Fibroblast of villous mesenchyme (primary cell): ENCODE data around the gene NFYA. TPM values are rescaled to one million over a fixed set of nuclear protein-coding genes. Genes with fewer than 3 reads are reported as not detected.

Source experiments
- DNase-seq: peaks from one replicate; pipeline ENCODE4 v3.0.0-alpha.2; 2010; ENCODE audit warnings: low read depth
- H3K4me3 ChIP-seq: 2 replicates; pipeline ENCODE4 v1.5.1; 2011; ENCODE audit warnings: low read depth, mild to moderate bottlenecking, low read length
- CTCF ChIP-seq: IDR thresholded peaks from 2 replicates; pipeline ENCODE4 v1.5.1; 2012; ENCODE audit warnings: low read depth, mild to moderate bottlenecking, low read length; ENCODE audit not compliant: insufficient read depth
- total RNA-seq: library from RNA; depleted of rRNA; stranded (reverse); fragments of >200 nt; gene quantifications from 2 replicates; pipeline ENCODE4 v1.2.3, GENCODE V29; 2012

Gene NFYA
- total RNA-seq, result 7.7 and 10.4 TPM in 2 replicates

GRCh38 chr6:41072836-41073202, at the start of gene NFYA:
NFYA (plus strand) TSS chr6:41072974; CDS start chr6:41079090, 6,116 bp downstream.
- DNase-seq, result peak; percentile 100
- H3K4me3 ChIP-seq, result peak within 1 kb of the TSS; percentile 88
- TF ChIP-seq CTCF, result no peak

GRCh38 chr6:41023114-41023513, 49.7 kb upstream of the NFYA start:
- DNase-seq, result no peak

DNA sequence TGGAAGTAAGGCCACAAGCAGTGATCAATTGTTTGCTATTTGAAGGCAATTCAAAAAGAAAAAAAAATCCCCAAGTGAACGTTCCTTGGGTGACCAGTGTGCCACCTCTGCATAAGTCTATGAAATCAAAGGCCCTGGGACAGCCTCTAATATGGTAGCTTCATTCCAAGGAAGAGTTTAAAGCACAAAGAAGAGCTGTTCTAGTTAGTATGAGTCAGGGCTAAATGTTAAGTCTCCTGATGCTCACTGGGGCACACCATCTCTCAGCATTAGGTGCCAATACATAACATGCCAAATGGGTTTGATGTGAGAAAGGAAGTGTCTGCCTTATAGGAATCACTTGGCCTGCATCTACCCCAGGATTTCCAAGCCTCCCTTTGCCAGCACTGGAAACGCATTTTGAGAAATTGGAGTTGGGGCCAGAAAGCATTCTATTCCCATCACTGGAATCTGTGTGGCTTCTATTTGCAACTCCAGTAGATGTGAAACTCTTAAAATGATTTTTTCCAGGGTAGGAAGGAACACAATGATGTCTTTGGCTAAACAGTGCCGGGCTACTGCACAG, 46.7 kb upstream of the NFYA start:
- TF ChIP-seq CTCF, result no peak
- no peak for DNase-seq
- H3K4me3 ChIP-seq, result no peak overlapping the region

More at GRCh38 chr6:41023114-41023513, 49.7 kb upstream of the NFYA start:
- H3K4me3 ChIP-seq, result no peak overlapping the region
- no peak for TF ChIP-seq CTCF

DNA sequence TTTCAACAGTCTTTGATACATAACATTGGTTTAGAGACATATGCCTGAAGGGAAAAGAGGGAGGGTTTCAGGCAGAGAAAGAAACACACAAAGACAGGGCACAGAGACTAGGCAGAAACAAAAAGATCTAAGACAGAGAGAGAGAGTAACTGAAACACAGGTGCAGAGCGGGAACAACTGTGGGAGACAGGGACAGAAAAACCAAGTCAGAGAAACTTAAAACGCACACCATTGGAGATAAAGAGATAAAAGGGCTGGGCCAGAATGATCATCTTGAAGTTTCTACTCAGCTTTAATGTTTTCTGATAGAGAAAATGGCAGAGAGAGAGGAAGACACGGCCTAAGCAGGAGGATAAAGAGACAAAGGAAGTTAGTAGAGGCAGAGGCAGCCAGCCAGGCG, 45.5 kb upstream of the NFYA start:
- no peak for DNase-seq
- peak overlapping the region; percentile 53 for H3K4me3 ChIP-seq
- TF ChIP-seq CTCF, result no peak

DNA sequence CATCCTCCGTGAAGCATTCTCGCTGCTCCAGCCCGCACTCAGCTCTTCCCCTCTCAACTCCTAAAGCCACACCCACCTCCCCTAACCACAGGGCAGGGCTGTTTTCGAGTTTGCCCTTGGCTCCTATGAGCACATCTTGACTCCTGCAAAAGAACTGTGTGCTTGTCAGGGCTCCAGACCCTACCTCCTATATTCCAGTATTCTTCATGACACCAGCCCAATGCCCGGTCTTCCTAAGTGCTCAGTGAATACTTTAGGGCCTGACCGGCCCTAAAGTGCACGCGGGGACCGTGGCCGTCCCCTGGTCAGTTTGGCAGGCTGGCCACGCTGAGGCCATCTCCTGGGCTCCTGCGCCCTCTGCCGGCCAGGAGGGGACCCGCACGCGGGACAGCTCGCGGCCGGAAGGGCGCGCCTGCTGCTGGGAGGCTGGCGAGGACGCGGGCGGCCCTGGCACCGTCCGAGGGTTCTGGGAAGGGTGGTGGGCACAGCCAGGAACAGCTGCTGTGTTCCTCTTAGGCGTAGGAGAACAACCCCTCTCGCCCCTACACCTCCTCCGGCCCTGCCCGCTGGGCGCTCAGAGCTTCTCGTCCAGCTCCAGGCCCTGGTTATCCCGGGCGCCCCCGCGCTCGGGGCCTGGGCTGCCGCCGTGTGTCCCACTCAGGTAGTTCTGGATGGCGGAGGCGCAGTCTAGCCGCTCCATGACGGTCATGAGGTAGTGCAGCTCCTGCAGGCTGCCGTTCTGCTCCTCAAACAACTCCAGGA, 44.8 kb upstream of the NFYA start:
- peak overlapping the region; percentile 53 for H3K4me3 ChIP-seq
- peak; percentile 97 for TF ChIP-seq CTCF
- peak; percentile 57 for DNase-seq

DNA sequence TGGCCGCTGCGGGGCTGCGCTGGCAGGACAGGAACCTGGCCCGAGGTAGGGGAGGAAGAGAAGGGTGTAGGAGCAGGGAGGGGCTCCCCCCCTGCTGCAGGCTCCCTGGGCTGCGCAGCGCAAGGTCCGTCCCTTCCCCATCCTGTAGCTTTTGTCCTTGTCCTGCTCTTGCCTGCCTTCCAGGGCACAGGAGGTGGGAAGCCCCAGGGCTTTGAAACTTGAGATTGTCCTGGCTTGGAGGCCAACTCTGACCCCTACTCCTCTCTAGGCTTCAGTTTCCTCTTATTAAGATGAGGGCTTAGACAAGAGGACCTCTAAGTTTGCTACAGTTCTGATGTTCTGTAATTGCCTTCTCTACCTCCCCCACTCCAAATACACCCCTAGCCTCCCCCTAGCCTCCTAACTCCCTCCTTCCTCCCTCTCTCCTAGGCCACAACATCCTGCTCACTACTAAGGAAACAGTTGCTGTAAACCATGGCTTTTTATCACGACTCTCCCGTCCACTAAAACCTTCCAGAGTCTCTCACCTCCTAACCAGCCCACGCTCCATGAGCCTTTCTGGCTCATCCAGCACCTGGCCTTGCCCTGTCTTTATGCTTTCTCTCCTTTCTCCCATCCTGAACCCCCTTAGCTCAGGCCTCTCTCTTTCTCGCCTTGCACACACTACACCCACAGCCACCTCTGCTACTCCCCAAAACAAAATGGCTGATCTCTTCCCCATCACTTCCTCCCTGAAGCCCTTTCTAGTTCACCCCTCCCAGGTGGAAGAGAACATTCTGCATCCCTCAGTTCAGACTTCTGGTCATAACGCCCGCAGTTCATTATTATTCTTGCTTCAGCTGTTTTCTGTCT, 44.0 kb upstream of the NFYA start:
- H3K4me3 ChIP-seq, result peak overlapping the region; percentile 53
- DNase-seq, result peak; percentile 2
- TF ChIP-seq CTCF, result no peak
